ENCODE data around the gene KANK3. TPM values are rescaled to one million over a fixed set of nuclear protein-coding genes. Genes with fewer than 3 reads are reported as not detected.

KANK3 gene
- total RNA-seq, 4 donors from 2014 or later = 3.2 to 10.5 (median 4.1) TPM

Small RNA genes lying within 50 kb of the gene (small RNA-seq; reads per million reads assigned to genes)
- 0 to 0.28 (median 0.06) reads per million in 4 donors for gene MIR4999

Other genes starting within 250 kb of the KANK3 start
- gene FBN3, start 193.7 kb downstream of the KANK3 start, total RNA-seq = not detected
- gene CERS4, start 133.9 kb downstream of the KANK3 start, total RNA-seq = 10 to 100 TPM in 3 of 4 donors, 1 to 10 TPM in 1; 3.4 to 58.0 (median 19.7) TPM
- gene CD320, start 34.9 kb downstream of the KANK3 start, total RNA-seq = 10 to 100 TPM in 3 of 4 donors, 1 to 10 TPM in 1; 9.4 to 73.2 (median 41.0) TPM
- gene NDUFA7, start 21.9 kb downstream of the KANK3 start, total RNA-seq = 10 to 100 TPM; 11.2 to 40.0 (median 18.6) TPM
- 100 to 1,000 TPM; 275 to 526 (median 413) TPM for gene RPS28, start 21.8 kb downstream of the KANK3 start, total RNA-seq
- 100 to 1,000 TPM in 1 of 4 donors, 10 to 100 TPM in 1, 1 to 10 TPM in 2; 2.3 to 123 (median 10.3) TPM for gene ANGPTL4, start 20.9 kb upstream of the KANK3 start, total RNA-seq
- gene RAB11B, start 47.1 kb upstream of the KANK3 start, total RNA-seq = 100 to 1,000 TPM in 1 of 4 donors, 10 to 100 TPM in 3; 48.6 to 159 (median 56.1) TPM
- 100 to 1,000 TPM in 2 of 4 donors, 10 to 100 TPM in 2; 86.1 to 381 (median 118) TPM for gene MARCHF2, start 70.0 kb upstream of the KANK3 start, total RNA-seq
- 100 to 1,000 TPM in 2 of 4 donors, 10 to 100 TPM in 2; 72.2 to 164 (median 101) TPM for gene HNRNPM, start 101.7 kb upstream of the KANK3 start, total RNA-seq
- gene PRAM1, start 159.4 kb upstream of the KANK3 start, total RNA-seq = 1 to 10 TPM in 1 of 4 donors, under 1 TPM in 1, not detected in 2; 0.95 to 6.4 TPM
- gene ZNF414, start 170.9 kb upstream of the KANK3 start, total RNA-seq = 10 to 100 TPM in 3 of 4 donors, 1 to 10 TPM in 1; 7.8 to 13.8 (median 11.0) TPM
- 10 to 100 TPM in 2 of 4 donors, 1 to 10 TPM in 2; 6.6 to 70.7 (median 10.9) TPM for gene MYO1F, start 234.2 kb upstream of the KANK3 start, total RNA-seq

Data from transverse colon (tissue), 4 donors.